ENCODE data around the gene XKR8.

DNA sequence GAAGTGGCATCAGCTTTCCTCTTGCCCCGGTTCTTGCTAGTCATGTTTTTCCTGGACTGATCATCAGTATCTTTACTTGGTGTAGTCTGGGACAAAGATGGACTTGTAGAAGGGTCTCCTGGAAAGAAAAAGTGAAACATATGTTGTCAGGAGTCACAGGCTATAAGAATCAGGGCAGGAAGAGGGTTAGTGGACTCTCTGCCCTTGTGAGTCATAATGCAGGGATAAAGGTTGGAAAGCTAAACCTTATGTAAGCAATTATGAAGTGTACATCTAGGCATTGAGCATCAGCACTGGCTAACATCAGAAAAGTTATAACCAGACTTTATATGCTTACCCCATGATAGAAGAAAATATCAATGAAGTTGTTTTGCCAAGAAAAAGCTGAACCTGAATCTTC lies 51.2 kb downstream of the XKR8 start:
- TF ChIP-seq POLR2AphosphoS5 (IDR thresholded peaks at IDR 0.05): no peak
- TF ChIP-seq, protein P1, sequence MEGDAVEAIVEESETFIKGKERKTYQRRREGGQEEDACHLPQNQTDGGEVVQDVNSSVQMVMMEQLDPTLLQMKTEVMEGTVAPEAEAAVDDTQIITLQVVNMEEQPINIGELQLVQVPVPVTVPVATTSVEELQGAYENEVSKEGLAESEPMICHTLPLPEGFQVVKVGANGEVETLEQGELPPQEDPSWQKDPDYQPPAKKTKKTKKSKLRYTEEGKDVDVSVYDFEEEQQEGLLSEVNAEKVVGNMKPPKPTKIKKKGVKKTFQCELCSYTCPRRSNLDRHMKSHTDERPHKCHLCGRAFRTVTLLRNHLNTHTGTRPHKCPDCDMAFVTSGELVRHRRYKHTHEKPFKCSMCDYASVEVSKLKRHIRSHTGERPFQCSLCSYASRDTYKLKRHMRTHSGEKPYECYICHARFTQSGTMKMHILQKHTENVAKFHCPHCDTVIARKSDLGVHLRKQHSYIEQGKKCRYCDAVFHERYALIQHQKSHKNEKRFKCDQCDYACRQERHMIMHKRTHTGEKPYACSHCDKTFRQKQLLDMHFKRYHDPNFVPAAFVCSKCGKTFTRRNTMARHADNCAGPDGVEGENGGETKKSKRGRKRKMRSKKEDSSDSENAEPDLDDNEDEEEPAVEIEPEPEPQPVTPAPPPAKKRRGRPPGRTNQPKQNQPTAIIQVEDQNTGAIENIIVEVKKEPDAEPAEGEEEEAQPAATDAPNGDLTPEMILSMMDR (IDR thresholded peaks at IDR 0.05 in 8 of 11, conservative IDR thresholded peaks at IDR 0.05 in 3 of 11): no peak
- TF ChIP-seq POLR2A (IDR thresholded peaks at IDR 0.05): no peak
